GM23338 (cell line): ENCODE results near the gene TCERG1L.

Experiments
- EZH2phosphoT487 ChIP-seq: fragments of 200-600 bp; sonication (generic); IDR thresholded peaks from one replicate; pipeline ENCODE4 v1.8.1; 2018; ENCODE audit warnings: antibody characterized with exemption; ENCODE audit not compliant: unreplicated experiment
- TF ChIP-seq, protein P1 (sequence below), 2 experiments: fragments of 200-600 bp in 1 of 2; sonication (generic) in 1 of 2; conservative IDR thresholded peaks; 2 replicates each; pipeline versions ENCODE4 v1.5.1 to v1.6.1; 2016 to 2017; ENCODE audit warnings: antibody characterized with exemption in 2 of 2, low read depth in 2 of 2, mild to moderate bottlenecking in 2 of 2, moderate library complexity in 1 of 2
- TF ChIP-seq, protein P2 (sequence below): IDR thresholded peaks from 2 replicates; pipeline ENCODE4 v1.6.1; 2016; ENCODE audit warnings: antibody characterized with exemption
- TF ChIP-seq, protein P3 (sequence below): IDR thresholded peaks from one replicate; pipeline ENCODE4 v1.6.1; 2018; ENCODE audit warnings: antibody characterized with exemption; ENCODE audit not compliant: unreplicated experiment

DNA sequence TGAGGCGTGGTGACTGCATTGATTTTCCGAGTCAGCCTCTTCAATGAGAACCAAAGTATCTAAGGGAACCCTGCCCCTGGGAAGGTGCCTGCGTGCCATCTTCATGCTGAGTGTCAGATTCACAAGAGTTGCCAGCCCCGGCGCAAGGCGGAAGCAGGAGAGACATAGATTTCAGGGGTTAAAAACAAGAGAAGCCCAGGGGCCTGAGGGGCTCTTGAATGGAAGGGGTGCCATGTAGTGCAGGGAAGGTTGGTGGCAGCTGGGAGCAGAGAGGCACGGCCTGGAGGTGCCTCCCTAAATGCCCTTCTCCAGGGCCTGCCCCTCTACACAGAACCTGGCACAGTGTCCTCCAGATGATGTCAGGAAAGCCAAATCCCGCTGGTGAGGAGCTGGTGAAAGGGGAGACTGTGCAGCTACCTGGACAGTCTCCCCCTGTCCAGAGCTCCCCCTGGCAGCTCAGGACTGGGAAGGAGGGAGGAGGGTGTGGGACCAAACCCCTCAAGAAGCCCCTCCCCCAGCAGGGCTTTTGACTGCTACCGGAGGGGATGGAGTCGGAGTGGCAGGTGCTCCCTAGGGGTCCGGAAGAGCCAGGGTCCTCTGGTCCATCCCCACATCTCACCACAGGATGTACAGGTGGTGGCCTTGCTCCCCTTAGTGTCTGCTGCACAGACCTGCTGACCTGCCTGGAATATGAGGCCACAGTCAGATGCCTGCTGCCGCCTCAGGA, 137.9 kb downstream of the TCERG1L start:
- no peak for TF ChIP-seq EZH2phosphoT487
- TF ChIP-seq, protein P1, sequence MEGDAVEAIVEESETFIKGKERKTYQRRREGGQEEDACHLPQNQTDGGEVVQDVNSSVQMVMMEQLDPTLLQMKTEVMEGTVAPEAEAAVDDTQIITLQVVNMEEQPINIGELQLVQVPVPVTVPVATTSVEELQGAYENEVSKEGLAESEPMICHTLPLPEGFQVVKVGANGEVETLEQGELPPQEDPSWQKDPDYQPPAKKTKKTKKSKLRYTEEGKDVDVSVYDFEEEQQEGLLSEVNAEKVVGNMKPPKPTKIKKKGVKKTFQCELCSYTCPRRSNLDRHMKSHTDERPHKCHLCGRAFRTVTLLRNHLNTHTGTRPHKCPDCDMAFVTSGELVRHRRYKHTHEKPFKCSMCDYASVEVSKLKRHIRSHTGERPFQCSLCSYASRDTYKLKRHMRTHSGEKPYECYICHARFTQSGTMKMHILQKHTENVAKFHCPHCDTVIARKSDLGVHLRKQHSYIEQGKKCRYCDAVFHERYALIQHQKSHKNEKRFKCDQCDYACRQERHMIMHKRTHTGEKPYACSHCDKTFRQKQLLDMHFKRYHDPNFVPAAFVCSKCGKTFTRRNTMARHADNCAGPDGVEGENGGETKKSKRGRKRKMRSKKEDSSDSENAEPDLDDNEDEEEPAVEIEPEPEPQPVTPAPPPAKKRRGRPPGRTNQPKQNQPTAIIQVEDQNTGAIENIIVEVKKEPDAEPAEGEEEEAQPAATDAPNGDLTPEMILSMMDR (conservative IDR thresholded peaks at IDR 0.05; ENCODE audit: low read depth in 2 of 2) = no peak
- TF ChIP-seq, protein P2, sequence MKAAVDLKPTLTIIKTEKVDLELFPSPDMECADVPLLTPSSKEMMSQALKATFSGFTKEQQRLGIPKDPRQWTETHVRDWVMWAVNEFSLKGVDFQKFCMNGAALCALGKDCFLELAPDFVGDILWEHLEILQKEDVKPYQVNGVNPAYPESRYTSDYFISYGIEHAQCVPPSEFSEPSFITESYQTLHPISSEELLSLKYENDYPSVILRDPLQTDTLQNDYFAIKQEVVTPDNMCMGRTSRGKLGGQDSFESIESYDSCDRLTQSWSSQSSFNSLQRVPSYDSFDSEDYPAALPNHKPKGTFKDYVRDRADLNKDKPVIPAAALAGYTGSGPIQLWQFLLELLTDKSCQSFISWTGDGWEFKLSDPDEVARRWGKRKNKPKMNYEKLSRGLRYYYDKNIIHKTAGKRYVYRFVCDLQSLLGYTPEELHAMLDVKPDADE = no peak
- TF ChIP-seq, protein P3, sequence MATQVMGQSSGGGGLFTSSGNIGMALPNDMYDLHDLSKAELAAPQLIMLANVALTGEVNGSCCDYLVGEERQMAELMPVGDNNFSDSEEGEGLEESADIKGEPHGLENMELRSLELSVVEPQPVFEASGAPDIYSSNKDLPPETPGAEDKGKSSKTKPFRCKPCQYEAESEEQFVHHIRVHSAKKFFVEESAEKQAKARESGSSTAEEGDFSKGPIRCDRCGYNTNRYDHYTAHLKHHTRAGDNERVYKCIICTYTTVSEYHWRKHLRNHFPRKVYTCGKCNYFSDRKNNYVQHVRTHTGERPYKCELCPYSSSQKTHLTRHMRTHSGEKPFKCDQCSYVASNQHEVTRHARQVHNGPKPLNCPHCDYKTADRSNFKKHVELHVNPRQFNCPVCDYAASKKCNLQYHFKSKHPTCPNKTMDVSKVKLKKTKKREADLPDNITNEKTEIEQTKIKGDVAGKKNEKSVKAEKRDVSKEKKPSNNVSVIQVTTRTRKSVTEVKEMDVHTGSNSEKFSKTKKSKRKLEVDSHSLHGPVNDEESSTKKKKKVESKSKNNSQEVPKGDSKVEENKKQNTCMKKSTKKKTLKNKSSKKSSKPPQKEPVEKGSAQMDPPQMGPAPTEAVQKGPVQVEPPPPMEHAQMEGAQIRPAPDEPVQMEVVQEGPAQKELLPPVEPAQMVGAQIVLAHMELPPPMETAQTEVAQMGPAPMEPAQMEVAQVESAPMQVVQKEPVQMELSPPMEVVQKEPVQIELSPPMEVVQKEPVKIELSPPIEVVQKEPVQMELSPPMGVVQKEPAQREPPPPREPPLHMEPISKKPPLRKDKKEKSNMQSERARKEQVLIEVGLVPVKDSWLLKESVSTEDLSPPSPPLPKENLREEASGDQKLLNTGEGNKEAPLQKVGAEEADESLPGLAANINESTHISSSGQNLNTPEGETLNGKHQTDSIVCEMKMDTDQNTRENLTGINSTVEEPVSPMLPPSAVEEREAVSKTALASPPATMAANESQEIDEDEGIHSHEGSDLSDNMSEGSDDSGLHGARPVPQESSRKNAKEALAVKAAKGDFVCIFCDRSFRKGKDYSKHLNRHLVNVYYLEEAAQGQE = no peak
